ENCODE data around the gene TTC28.

Gene TTC28

GRCh38 chr22:28449041-28449440 is 230.6 kb downstream of the TTC28 start:
- in situ Hi-C loops (cut with HindIII; ENCODE audit: low sequenced_read_pairs) = no loop called here

- in situ Hi-C loops (cut with HindIII; ENCODE audit: low sequenced_read_pairs) = no loop called here
These were observed 231.0 kb downstream of the TTC28 start for GRCh38 chr22:28448625-28449024.

- in situ Hi-C loops (cut with HindIII; ENCODE audit: low sequenced_read_pairs) = no loop called here
These were observed 235.0 kb downstream of the TTC28 start for GRCh38 chr22:28444659-28445058.

- in situ Hi-C loops (cut with HindIII; ENCODE audit: low sequenced_read_pairs) = no loop called here
These were observed 236.1 kb downstream of the TTC28 start for GRCh38 chr22:28443526-28443876.

- in situ Hi-C loops (cut with HindIII; ENCODE audit: low sequenced_read_pairs) = no loop called here
These were observed 236.7 kb downstream of the TTC28 start for GRCh38 chr22:28442711-28443525.

GRCh38 chr22:28442264-28442710 is 237.4 kb downstream of the TTC28 start:
- in situ Hi-C loops (cut with HindIII; ENCODE audit: low sequenced_read_pairs) = no loop called here

- in situ Hi-C loops (cut with HindIII; ENCODE audit: low sequenced_read_pairs) = no loop called here
These were observed 237.8 kb downstream of the TTC28 start for GRCh38 chr22:28441720-28442263.

GRCh38 chr22:28440592-28441390 is 238.8 kb downstream of the TTC28 start:
- in situ Hi-C loops (cut with HindIII; ENCODE audit: low sequenced_read_pairs) = no loop called here

- in situ Hi-C loops (cut with HindIII; ENCODE audit: low sequenced_read_pairs) = no loop called here
These were observed 241.4 kb downstream of the TTC28 start for GRCh38 chr22:28438183-28438768.

GRCh38 chr22:28435982-28436381 is 243.7 kb downstream of the TTC28 start:
- in situ Hi-C loops (cut with HindIII; ENCODE audit: low sequenced_read_pairs) = no loop called here

- in situ Hi-C loops (cut with HindIII; ENCODE audit: low sequenced_read_pairs) = no loop called here
These were observed 244.4 kb downstream of the TTC28 start for GRCh38 chr22:28435140-28435768.

GRCh38 chr22:28430466-28431025 is 249.1 kb downstream of the TTC28 start:
- in situ Hi-C loops (cut with HindIII; ENCODE audit: low sequenced_read_pairs) = no loop called here

- in situ Hi-C loops (cut with HindIII; ENCODE audit: low sequenced_read_pairs) = no loop called here
These were observed 249.9 kb downstream of the TTC28 start for GRCh38 chr22:28429711-28430110.

GRCh38 chr22:28428271-28428670 is 251.4 kb downstream of the TTC28 start:
- in situ Hi-C loops (cut with HindIII; ENCODE audit: low sequenced_read_pairs) = no loop called here

GRCh38 chr22:28426346-28427132 is 253.1 kb downstream of the TTC28 start:
- in situ Hi-C loops (cut with HindIII; ENCODE audit: low sequenced_read_pairs) = no loop called here

GRCh38 chr22:28425211-28425610 is 254.4 kb downstream of the TTC28 start:
- in situ Hi-C loops (cut with HindIII; ENCODE audit: low sequenced_read_pairs) = no loop called here

- in situ Hi-C loops (cut with HindIII; ENCODE audit: low sequenced_read_pairs) = no loop called here
These were observed 255.1 kb downstream of the TTC28 start for GRCh38 chr22:28424427-28425080.

- in situ Hi-C loops (cut with HindIII; ENCODE audit: low sequenced_read_pairs) = no loop called here
These were observed 259.7 kb downstream of the TTC28 start for GRCh38 chr22:28419919-28420318.

GRCh38 chr22:28418008-28418407 is 261.6 kb downstream of the TTC28 start:
- in situ Hi-C loops (cut with HindIII; ENCODE audit: low sequenced_read_pairs) = no loop called here
